Fibroblast of lung (primary cell): ENCODE data around the gene ADAM11. TPM values are rescaled to one million over a fixed set of nuclear protein-coding genes. Genes with fewer than 3 reads are reported as not detected.

Experiments used
- polyA plus RNA-seq, 2 donors: library from polyadenylated mRNA; depleted of rRNA in 1 of 2; stranded (reverse) in 1 of 2; unstranded in 1 of 2; fragments of >200 nt; gene quantifications; 2 replicates each; pipeline ENCODE4 v1.2.1, GENCODE V29; 2011 to 2012; ENCODE audit warnings: missing spikeins in 1 of 2
- total RNA-seq: library from RNA; depleted of rRNA; stranded (reverse); fragments of >200 nt; gene quantifications from 2 replicates; pipeline ENCODE4 v1.2.1, GENCODE V29; 2014

The ADAM11 gene
- total and polyA plus RNA-seq, 2 donors (not counting 1 experiment from before 2014, with no cell fraction given) = 0.52 to 0.66 TPM

Other genes with a start within 250 kb of the ADAM11 start
- gene FZD2, start 201.5 kb upstream of the ADAM11 start, total RNA-seq = 14.6 and 20.3 TPM in 2 replicates
- 14.0 and 23.2 TPM in 2 replicates for gene FZD2, start 201.5 kb upstream of the ADAM11 start, polyA plus RNA-seq
- under 0.01 TPM in 1 of 2 replicates, not detected in the other for gene MEIOC, start 102.5 kb upstream of the ADAM11 start, total RNA-seq
- gene MEIOC, start 102.5 kb upstream of the ADAM11 start, polyA plus RNA-seq = 0.07 and 0.08 TPM in 2 replicates
- 34.7 and 35.2 TPM in 2 replicates for gene CCDC43, start 69.2 kb upstream of the ADAM11 start, total RNA-seq
- 23.9 and 27.9 TPM in 2 replicates for gene CCDC43, start 69.2 kb upstream of the ADAM11 start, polyA plus RNA-seq
- gene DBF4B, start 50.3 kb upstream of the ADAM11 start, total RNA-seq = 1.5 and 3.3 TPM in 2 replicates
- gene DBF4B, start 50.3 kb upstream of the ADAM11 start, polyA plus RNA-seq = 2.2 and 6.7 TPM in 2 replicates
- gene GJC1, start 71.3 kb downstream of the ADAM11 start, total RNA-seq = 19.3 and 33.9 TPM in 2 replicates
- 33.6 and 97.3 TPM in 2 replicates for gene GJC1, start 71.3 kb downstream of the ADAM11 start, polyA plus RNA-seq
- gene HIGD1B, start 88.9 kb downstream of the ADAM11 start, total RNA-seq = not detected in 2 replicates
- gene HIGD1B, start 88.9 kb downstream of the ADAM11 start, polyA plus RNA-seq = 0.34 TPM in 1 of 2 replicates, not detected in the other
- 74.0 and 88.0 TPM in 2 replicates for gene EFTUD2, start 140.5 kb downstream of the ADAM11 start, total RNA-seq
- gene EFTUD2, start 140.5 kb downstream of the ADAM11 start, polyA plus RNA-seq = 154 and 201 TPM in 2 replicates
- 0.26 and 1.3 TPM in 2 replicates for gene GFAP, start 156.5 kb downstream of the ADAM11 start, total RNA-seq
- 0.31 and 0.32 TPM in 2 replicates for gene GFAP, start 156.5 kb downstream of the ADAM11 start, polyA plus RNA-seq
- under 0.01 and 0.99 TPM in 2 replicates for gene KIF18B, start 188.8 kb downstream of the ADAM11 start, total RNA-seq
- 2.5 and 13.5 TPM in 2 replicates for gene KIF18B, start 188.8 kb downstream of the ADAM11 start, polyA plus RNA-seq
- gene C1QL1, start 209.3 kb downstream of the ADAM11 start, total RNA-seq = 1.3 and 1.8 TPM in 2 replicates
- gene C1QL1, start 209.3 kb downstream of the ADAM11 start, polyA plus RNA-seq = 0.53 and 1.0 TPM in 2 replicates